Gastrocnemius medialis (tissue), 4 donors: ENCODE data around the gene CXCL17.

Source experiments
- CTCF ChIP-seq, 5 experiments: fragments of 450-650 bp in 3 of 5; fragments of 200-600 bp in 2 of 5; sonication (generic) in 2 of 5; IDR thresholded peaks in 4 of 5; conservative IDR thresholded peaks in 1 of 5; 1 replicate in 4 of 5; 2 replicates in 1 of 5; pipeline ENCODE4 v1.5.1; 2016 to 2019; ENCODE audit warnings: antibody characterized with exemption in 5 of 5, mild to moderate bottlenecking in 3 of 5, moderate library complexity in 3 of 5
- POLR2A ChIP-seq, 2 donors: fragments of 450-650 bp; IDR thresholded peaks; one replicate each; pipeline ENCODE4 v1.6.1; 2017; ENCODE audit warnings: antibody characterized with exemption in 2 of 2, mild to moderate bottlenecking in 2 of 2, moderate library complexity in 2 of 2

GRCh38 chr19:42422901-42423461 lies 19.8 kb downstream of the CXCL17 start:
- TF ChIP-seq CTCF (IDR thresholded peaks at IDR 0.05 in 4 of 5, conservative IDR thresholded peaks at IDR 0.05 in 1 of 5): no peak
- TF ChIP-seq POLR2A (IDR thresholded peaks at IDR 0.05): no peak
